ENCODE results near the gene TMEM131. TPM values are rescaled to one million over a fixed set of nuclear protein-coding genes. Genes with fewer than 3 reads are reported as not detected.

The TMEM131 gene
- total and polyA plus RNA-seq, 11 donors = 9.3 to 38.3 (median 31.2) TPM

GRCh38 chr2:97966545-97967215 is 29.1 kb downstream of the TMEM131 start:
- intact Hi-C loops (cut with DNase I) = no loop called here
- H3K36me3 ChIP-seq = no peaks in the 10 kb centered on the region
- TF ChIP-seq CTCF (IDR thresholded peaks at IDR 0.05) (no peak), POLR2A (IDR thresholded peaks at IDR 0.05) (no peak)
- DNase-seq (no peak), ATAC-seq (no peak)
- no peak overlapping the region for H3K4me3 ChIP-seq
- no peak overlapping the region for H3K27ac ChIP-seq
- 83 to 91% (median 86%) methylated on average over 3 of the region's 3 CpGs for WGBS, 4 donors
- no peaks in the 10 kb centered on the region for H3K9me3 ChIP-seq
- no peaks in the 10 kb centered on the region for H3K27me3 ChIP-seq
- H3K4me1 ChIP-seq = peaks cover 0 to 71% (median 42%) of the 10 kb centered on the region in 12 donors

GRCh38 chr2:97965116-97965515 is 30.6 kb downstream of the TMEM131 start:
- DNase-seq = no peak
- no peak for ATAC-seq
- Histone ChIP-seq H3K4me1 (peaks cover 0 to 60% (median 36%) of the 10 kb centered on the region in 12 donors), H3K9me3 (no peaks in the 10 kb centered on the region), H3K27ac (no peak overlapping the region), H3K27me3 (no peaks in the 10 kb centered on the region), H3K4me3 (no peak overlapping the region), H3K36me3 (no peaks in the 10 kb centered on the region)
- 93 to 96% (median 95%) methylated on average over 12 of the region's 12 CpGs for WGBS, 4 donors
- intact Hi-C loops (cut with DNase I) = no loop called here
- no peak for TF ChIP-seq POLR2A (IDR thresholded peaks at IDR 0.05)
- no peak for TF ChIP-seq CTCF (IDR thresholded peaks at IDR 0.05)

GRCh38 chr2:97963880-97964279 is 31.9 kb downstream of the TMEM131 start:
- no peak overlapping the region for H3K4me3 ChIP-seq
- TF ChIP-seq POLR2A (IDR thresholded peaks at IDR 0.05) (no peak), CTCF (IDR thresholded peaks at IDR 0.05) (no peak)
- 16 to 30% (median 20%) methylated on average over 1 of the region's 1 CpG for WGBS, 4 donors
- ATAC-seq (peak in 1 of 4 donors; percentile 38), DNase-seq (no peak)
- H3K4me1 ChIP-seq = peaks cover 0 to 49% (median 27%) of the 10 kb centered on the region in 12 donors
- no peaks in the 10 kb centered on the region for H3K27me3 ChIP-seq
- no peak overlapping the region for H3K27ac ChIP-seq
- no peaks in the 10 kb centered on the region for H3K36me3 ChIP-seq
- intact Hi-C loops (cut with DNase I) = no loop called here
- no peaks in the 10 kb centered on the region for H3K9me3 ChIP-seq

GRCh38 chr2:97963079-97963406 is 32.7 kb downstream of the TMEM131 start:
- no peak overlapping the region for H3K4me3 ChIP-seq
- intact Hi-C loops (cut with DNase I) = no loop called here
- no peaks in the 10 kb centered on the region for H3K36me3 ChIP-seq
- H3K9me3 ChIP-seq = no peaks in the 10 kb centered on the region
- peaks cover 0 to 48% (median 27%) of the 10 kb centered on the region in 12 donors for H3K4me1 ChIP-seq
- ATAC-seq (no peak), DNase-seq (no peak)
- no peaks in the 10 kb centered on the region for H3K27me3 ChIP-seq
- no peak overlapping the region for H3K27ac ChIP-seq
- TF ChIP-seq POLR2A (IDR thresholded peaks at IDR 0.05) = no peak
- no peak for TF ChIP-seq CTCF (IDR thresholded peaks at IDR 0.05)

Data from heart left ventricle (tissue), 16 donors.